ENCODE results near the gene SPEN.

SPEN gene

GRCh38 chr1:15985611-15986297 lies 138.2 kb downstream of the SPEN start:
- no peak for DNase-seq (ENCODE audit: low spot score)

GRCh38 chr1:15988856-15989736 lies 141.6 kb downstream of the SPEN start:
- DNase-seq (ENCODE audit: low spot score): no peak

- no peak for DNase-seq (ENCODE audit: low spot score)
These were observed 142.3 kb downstream of the SPEN start for GRCh38 chr1:15989776-15990175.

Data from hepatic stellate cell (primary cell).